Inferior parietal cortex (tissue), 1 donor: ENCODE measurements around the gene CHST5.
A peak's percentile ranks its signal among the peaks of the same experiment; 100 is the strongest.
"Not testable (repeated sequence)": the region's sequence is repeated elsewhere in the genome, so short reads cannot be mapped to it uniquely, and the experiment has no call there.

Experiments used
- DNase-seq: peaks from one replicate; pipeline ENCODE4 v3.0.0-alpha.2; 2016; ENCODE audit errors: extremely low spot score

The CHST5 gene

DNA sequence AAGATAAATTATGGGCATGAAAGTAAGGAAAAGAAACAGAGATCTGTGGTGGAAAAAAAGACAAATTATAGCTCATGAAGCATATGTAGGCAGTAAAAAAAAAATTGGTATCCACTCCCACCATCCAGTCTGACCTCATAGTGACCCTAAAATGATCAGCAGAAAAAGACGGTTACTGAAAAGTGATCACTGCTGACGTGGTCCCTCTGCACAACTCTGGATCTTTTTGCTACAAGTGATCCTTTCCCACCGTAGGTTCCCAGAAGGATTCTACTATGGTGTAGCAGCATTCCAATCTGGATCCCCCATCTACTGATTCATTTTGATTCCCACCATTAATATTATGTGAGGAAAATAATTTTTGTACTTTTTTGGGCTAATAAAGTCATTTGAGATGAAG lies 29.8 kb downstream of the CHST5 start:
- no peak for DNase-seq

DNA sequence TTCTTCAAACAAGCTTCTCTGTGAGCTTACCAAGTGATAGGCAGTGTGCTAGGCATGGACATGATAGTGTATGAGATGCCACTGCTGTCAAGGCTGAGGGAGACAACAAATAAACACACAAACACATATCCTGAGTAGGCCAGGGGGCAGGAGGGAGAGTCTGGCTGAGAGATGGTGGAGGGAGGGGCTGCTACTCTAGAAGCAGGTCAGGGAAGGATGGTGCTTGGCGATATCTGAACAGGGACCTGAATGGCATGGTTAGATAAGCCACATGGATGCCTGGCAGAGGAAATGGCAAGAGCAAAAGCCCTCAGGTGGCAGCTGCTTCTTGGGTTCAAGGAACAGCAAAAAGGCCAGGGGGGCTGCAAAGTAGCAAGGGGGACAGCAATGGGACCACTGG lies 32.1 kb downstream of the CHST5 start:
- DNase-seq: no peak

DNA sequence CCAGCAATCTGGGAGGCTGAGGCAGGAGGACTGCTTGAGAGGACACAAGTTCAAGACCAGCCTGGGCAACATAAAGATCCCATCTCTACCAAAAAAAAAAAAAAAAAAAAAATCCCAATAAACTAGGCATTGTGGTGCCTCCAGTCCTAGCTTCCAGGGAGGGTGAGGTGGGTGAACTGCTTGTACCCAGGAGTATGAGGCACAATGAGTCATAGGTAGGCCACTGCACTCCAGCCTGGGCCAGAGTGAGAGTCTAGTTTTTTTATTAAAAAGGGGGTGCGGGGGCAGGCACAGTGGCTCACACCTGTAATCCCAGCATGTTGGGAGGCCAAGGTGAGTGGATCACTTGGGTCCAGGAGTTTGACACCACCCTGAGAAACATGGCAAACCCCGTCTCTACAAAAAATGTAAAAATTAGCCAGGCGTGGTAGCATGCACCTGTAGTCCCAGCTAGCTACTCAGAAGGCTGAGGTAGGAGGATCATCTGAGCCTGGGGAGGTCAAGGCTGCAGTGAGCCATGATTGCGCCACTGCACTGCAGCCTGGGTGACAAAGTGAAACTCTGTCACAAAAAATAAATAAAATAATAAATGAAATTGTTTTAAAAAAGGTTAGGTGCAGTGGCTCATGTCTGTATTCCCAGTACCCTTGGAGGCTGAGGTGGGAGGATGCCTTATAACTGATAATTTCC lies 32.8 kb downstream of the CHST5 start:
- no peak for DNase-seq

DNA sequence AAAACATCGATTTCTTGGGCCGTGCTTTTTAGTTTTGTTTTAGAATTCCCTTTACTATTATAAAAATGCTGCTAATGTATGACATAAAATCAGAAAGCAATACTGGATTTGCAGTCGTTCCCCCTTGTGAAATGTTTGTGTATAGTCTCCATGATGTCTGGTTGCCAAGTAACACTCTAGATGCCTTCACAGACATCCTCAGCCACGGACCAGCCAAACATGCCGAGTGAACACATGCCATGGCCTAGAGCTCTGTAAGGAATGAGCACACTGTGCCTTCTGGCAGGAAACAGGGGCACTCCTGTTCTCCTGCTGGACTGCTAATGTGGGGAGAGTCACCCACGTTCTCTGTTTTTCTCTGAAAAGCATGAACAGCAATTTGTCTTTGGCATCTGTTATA lies 34.1 kb downstream of the CHST5 start:
- DNase-seq: not testable (repeated sequence)

DNA sequence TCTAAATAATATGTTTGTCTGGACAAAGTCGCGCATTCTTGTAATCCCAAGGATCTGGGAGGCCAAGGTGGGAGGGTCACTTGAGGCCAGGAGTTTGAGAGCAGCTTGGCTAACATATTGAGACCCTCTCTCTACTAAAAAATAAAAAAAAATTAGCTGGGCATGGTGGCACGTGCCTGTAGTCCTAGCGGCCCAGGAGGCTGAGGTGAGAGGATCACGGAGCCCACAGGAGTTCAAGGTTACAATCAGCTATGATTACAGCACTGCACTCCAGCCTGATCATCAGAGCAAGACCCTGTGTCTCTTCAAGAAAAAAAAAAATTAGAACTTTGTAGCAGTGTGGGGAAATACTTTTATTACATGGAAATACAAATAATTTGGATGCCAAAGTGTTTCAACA lies 34.5 kb downstream of the CHST5 start:
- DNase-seq: no peak

DNA sequence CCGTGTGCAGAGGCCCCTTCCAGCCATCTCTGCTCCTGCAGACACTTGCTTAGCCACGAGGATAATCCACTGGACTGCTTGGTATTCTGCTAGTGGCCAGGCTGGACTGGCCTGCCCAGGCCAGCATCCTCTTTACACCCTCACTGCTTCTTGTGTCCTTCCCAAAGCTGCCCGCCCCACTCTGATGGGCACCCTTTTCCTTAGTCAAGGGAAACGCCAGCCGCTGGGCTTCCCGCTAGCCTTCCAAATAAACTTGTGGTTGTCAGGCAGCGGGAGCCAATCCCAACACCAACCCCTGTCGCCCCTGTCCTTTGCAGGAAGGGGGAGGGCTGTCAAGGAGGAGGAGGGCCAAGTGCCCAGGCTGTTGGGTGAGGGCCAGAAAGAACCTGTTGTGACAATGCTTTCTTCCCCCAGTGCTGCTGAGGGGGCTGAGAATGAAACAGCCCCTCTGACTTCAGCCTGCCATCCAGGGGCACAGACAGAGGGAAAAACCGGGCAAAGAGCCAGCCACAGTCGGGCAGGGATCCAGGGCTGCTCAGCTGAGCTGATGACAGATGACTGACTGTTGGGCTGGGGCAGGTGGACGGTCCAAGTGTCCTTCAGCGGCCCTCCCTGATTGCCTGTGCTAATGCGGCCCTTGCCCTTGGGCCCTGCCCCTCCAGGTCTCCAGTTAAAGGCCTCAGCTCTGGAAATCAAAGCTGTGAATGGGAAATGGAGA lies 37.1 kb downstream of the CHST5 start:
- DNase-seq: peak; percentile 57

DNA sequence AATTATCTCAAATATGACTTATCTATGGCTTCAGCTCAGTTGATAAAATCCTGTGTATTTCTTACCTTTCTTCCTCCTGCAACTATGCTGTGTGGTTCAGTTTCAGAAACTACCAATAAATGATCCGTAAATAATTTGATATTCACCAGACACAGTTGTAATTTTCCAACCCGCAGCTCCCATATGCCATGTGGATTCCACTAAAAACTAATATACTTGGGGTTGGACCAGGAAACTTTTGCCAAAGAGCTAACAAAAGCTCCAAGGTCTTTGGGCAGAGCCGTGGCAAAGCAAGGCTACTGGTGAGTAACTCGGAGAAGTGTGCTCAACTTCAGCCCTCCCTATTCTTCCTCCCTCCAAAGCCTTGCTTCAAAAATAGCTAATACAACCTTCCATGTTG lies 38.4 kb downstream of the CHST5 start:
- no peak for DNase-seq

DNA sequence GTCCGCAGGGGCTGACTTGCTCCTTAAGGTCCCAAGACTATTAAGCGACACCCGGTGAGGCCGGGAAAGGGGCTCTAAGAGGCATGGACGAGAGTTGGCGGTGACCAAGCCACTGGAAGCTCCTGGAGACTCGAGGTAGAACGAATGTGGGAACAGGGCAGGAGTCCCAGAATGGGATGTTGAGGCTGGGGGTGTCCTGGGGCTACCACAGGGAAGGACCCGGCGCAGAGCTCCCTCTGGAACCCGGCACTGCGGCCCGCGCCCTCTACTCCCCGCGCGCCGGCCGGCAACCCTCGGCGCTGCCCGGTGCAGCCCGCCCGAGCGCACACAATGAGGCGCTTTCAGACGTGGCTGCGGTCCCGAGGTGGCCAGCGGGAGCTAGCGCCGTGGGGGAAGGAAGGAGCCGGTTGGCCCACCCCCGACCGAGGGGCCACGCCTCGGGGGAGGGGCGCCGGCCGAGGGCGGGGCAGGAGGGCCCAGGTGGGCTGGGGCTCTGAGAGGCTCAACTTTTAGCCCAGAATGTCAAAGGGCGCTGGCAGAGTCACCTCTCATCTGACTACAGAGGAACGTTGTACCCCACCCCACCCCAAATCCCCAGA lies 40.7 kb downstream of the CHST5 start, which contains the start of gene CHST6:
Gene CHST6 (minus strand): TSS at position 366 of the 599 bp plus-strand sequence. CDS start 15,613 bp downstream, outside the sequence.
- peak; percentile 59 for DNase-seq

DNA sequence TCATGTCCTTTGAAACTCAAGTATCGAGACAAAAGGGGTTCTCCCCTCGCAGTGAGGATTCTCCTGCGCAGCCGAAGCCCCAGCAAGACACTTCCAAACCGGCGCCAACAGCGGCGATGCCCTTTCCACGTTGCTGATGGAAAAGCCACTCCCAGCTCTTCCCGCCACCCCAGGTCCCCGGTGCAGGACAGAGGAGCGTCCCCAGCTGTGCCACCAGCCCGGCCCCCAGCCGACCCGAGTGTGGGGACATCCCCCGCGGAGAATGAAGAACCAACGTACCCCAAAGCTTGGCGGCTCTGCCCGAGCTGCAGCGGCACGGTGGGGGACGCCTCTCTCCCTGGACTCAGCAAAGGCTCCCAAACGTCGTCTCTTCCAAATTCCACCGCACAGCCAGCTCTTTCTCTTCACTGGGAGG lies 41.2 kb downstream of the CHST5 start:
- DNase-seq: no peak

DNA sequence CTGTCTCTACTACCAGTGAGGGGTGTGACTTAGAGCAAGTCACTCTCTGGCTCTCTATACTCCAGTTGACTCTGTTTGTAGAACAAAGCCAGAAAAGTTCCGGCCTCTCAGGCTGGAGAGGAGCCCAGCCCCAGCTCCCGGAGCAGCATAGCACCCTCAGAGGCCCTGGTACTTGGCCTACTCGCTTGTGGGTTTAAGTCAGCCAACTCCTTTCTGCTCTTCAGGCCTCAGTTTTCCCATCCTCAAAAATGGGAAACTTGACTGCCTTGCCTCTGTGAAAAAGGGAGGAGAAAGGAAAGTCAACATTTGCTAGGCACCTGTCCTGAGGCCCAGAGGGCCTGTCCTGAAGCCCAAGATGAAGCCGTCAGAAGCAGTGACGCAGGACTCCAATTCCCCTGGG lies 41.7 kb downstream of the CHST5 start:
- no peak for DNase-seq

DNA sequence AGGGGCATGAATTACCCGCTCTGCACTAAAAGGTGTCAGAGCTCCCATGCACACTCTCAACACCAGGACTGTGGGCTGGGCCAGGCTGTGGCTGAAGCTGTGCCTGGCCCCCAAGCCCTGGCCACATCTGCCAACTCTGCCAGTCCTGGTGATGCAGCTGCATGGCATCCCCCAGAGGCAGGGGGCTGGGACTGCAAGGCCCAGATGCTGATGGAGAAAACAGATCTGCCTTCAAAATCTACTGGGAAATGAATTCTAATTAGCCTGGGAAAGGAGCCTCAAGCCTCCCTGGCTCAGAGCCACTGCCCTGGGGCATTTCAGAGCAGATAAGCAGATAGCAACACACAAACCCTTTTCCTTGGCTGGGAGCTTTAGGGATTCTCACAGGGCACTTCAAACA lies 44.0 kb downstream of the CHST5 start:
- peak; percentile 55 for DNase-seq

DNA sequence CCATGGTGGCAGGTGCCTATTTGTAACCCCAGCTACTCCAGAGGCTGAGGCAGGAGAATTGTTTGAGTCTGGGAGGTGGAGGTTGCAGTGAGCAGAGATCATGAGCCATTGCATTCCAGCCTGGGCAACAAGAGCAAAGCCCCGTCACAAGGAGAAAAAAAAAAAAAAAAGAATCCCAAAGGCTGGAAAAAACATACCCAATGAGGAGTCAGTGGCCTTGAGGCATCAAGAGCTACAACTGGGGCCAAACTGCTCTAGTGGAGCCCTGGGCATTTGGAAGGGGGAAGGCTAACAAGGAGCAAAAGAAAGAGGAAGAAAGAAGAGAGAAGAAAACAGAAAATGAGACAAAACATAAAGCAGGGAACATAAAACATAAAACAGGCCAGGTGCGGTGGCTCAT lies 47.6 kb downstream of the CHST5 start:
- DNase-seq: no peak

DNA sequence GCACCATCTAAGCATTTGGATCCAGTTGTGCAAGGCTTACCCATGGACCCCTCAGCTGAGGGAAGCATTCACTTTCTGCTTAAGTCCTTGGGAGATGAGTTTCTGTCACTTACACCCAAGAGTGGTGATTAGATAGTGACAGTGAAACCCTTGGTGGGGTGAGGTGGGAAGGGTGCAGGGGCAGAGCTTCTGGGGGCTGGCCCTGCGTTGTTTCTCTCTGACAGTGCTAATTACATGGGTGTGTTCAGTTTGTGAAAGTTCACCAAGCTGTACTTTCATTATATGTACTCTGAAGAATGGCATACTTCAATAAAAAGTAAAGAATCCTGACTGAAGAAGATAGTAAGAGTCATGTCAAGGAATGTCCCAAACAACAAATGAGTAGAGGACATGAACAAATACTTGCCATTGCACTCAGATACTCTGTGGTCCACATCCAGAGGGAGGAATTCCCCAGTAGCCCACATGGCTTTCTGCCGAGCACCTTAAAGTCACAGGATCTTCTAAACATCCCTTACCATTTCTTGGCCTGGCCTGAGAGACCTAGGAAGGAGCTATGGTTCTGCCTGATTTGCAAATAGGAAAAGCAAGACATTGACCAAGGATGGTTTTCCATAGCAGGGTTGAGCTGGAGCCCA lies 49.1 kb downstream of the CHST5 start:
- no peak for DNase-seq

DNA sequence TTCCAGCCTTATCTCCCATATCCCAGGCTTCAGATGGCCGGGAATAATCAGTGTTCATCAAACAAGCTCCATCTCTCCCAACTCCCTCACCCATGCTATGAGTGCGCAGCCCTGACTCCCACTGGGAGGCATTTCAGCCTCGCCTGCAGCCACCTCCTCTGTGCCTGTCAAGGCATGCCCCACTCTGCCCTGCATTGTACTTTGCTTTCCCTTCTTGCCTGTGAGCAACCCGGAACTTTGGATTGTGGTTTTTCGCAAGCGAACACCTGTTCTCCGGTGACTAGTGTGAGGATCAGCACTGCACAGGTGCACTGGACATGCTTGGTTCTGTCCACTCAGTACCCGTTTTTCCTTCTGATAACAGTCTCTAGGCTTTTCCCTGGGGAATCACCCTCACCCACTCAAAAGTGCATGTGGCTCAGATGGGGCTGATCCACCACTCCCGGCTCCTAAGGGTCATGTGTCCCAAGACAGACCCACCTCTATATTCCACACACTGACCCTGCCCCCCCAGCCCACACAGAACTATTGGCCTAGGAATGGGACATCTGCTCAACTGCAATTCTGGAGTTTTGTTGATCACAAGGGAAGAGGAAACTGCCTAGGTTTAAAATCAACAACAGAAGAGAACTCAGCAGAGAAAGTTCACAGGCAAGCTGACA lies 49.8 kb downstream of the CHST5 start:
- DNase-seq: no peak

DNA sequence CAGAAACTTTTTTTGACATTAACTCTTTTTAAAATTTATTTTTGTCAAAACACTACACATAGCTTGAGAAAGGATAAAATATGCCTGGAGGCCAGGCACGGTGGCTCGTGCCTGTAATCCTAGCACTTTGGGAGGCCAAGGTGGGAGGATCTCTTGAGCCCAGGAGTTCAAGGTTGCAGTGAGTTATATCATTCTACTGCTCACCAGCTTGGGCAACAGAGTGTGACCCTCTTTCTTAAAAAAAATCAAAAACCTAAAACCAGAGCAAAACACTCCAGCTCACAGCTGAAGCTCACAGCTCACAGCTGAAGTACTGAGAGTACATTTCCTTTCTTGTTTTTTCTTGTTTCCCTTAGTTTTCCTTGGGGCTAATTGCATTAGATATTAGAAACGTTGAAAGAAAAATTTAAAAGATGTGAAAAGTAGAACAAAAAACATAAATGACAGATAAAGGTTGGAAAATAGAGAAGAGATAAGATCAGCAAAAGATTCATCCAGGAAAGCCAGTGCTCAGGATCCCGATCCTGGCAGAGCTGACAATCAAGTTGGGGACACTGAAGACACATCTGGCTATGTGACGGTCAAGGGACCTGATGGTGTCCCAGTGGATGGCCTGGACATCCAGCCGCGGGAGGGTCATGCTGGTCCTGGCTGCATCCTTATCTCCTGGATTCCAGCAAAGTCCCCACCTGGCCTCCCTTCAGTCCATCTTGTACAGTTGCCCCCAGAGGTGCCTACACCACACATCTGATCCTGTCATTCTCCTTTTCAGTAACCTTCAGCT lies 50.5 kb downstream of the CHST5 start:
- DNase-seq: no peak

DNA sequence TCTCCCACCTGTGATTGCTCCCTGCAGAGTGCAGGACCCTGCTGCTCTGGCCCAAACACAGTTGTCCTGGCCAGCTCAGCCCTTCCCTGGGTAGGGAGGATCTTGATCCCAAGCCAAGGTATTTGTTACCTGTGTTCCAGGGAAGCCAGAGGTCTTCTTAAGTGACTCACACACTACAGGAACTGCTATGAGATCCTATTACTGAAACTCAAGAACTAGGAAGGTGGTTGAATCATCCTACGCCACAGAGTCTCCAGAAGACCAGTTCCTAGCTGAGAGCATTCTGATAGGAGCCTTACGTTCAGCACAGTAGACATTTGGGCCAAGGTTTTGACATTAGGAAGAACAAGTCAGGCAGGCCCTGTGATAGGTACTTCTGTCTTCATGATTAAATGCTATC lies 52.7 kb downstream of the CHST5 start:
- DNase-seq: no peak

DNA sequence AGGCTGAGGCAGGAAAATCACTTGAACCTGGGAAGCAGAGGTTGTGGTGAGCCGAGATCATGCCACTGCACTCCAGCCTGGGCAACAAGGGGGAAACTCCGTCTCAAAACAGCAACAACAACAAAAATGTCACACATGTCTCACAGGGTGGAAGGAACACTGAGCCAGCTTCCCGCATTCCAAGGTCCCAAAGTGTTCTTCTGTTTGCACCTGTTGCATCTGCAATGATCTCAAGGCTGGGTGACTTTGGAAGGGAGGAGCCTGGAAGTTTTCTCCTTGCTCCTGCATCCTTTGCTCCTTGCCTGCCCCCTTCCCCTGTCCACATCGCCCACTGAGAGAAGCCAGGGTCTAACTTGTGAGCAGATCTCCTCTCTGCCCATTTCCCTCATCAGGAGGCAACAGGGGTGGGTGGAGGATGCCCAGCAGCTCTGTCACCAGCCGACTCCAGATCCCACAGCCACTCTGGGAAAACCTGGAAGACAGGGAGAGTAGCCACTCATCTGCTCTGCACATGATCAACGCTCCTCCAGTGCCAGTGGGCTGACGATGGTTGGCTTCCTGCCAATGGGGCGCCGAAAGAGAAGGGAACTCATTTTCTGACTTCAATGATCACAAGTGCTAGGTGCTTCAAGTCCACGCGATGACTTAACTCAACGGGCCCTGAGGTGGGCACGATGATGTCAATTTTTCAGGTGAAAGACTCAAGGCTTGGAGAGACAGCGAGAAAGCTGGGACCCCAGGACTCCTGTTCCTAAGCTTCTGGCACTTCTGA lies 53.3 kb downstream of the CHST5 start:
- DNase-seq: no peak

DNA sequence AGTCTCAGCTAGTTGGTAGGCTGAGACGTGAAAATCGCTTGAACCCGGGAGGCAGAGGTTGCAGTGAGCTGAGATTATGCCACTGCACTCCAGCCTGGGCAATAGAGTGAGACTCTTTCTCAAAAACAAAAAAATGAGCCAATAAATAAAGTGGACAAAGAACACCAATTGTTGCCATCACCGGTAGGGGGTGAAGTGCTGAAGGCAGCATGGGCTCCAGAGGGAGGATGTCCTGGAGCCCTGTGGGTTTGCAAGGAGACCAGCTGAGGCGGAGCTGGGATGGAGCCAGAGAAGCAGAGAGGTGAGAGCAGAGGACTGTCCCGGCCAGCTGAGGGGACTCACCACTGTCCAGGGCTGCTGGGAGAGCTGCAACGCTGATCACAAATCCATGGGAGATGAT lies 54.4 kb downstream of the CHST5 start:
- no peak for DNase-seq

DNA sequence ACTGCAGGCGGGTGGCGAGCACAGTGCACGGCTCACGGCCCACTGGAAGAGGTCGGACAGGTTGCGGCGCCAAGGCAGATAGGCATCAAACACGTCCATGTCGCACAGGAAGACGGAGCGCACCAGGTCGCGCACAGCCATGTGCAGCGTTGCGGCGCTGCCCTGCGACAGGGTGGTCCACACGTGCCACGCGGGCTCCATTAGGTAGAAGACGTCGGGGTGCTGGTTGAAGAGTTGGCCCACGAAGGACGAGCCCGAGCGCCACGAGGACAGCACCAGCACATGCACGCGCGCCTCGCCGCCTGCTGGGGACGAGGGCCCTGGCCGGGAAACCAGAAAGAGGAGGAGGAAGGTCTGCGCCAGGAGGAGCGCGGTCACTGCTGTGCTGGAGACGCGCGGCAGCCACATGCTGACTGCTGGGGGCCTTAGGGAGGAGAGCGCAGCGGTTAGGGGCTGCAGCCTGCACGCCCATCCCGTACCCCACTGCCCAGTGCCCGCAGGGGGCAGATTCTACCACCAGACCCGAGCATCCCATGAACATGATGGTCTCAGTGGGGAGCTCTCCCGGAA lies 56.4 kb downstream of the CHST5 start:
- DNase-seq: no peak
